Neural cell (in vitro differentiated cells): ENCODE results near the gene NRP2.

Experiments used
- EP300 ChIP-seq: fragments of 450-650 bp; conservative IDR thresholded peaks from 2 replicates; pipeline ENCODE4 v1.6.1; 2014; ENCODE audit warnings: antibody characterized with exemption, mild to moderate bottlenecking, moderate library complexity; ENCODE audit not compliant: poor library complexity, severe bottlenecking
- EZH2 ChIP-seq: fragments of 200-600, 300-800 bp; shearing (Covaris generic), sonication (generic); IDR thresholded peaks from 2 replicates; pipeline ENCODE4 v1.6.1; 2014; ENCODE audit warnings: antibody characterized with exemption, low read length, borderline replicate concordance, mild to moderate bottlenecking; ENCODE audit not compliant: insufficient read depth, poor library complexity, severe bottlenecking
- POLR2AphosphoS5 ChIP-seq: IDR thresholded peaks from 2 replicates; pipeline ENCODE4 v1.6.1; 2012
- TF ChIP-seq, protein P1 (sequence below): fragments of 450-650 bp; IDR thresholded peaks from 2 replicates; pipeline ENCODE4 v1.5.1; 2014; ENCODE audit warnings: antibody characterized with exemption, mild to moderate bottlenecking, moderate library complexity; ENCODE audit not compliant: poor library complexity, severe bottlenecking

DNA sequence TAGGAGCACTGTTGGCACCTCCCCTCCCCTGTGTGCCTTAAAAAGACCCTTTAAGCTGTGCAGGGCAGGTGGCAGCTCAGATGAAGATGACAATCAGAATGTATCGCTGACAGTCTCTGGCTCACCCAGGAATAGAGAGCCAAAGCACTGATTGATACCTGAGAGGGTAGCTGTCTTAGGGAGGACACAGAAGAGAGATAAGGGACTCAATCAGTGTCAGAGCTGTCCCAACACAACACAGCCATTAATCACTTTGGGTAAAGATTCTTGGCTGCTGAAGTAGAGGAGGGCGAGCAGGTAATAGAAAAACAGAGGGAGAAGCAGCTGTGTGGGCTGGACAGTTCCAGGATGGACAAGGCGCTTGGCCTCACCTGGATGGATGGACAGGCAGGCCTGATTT is 124.9 kb downstream of the NRP2 start:
- TF ChIP-seq EP300 (peak; percentile 85), POLR2AphosphoS5 (peak; percentile 64), EZH2 (no peak)
- TF ChIP-seq, protein P1, sequence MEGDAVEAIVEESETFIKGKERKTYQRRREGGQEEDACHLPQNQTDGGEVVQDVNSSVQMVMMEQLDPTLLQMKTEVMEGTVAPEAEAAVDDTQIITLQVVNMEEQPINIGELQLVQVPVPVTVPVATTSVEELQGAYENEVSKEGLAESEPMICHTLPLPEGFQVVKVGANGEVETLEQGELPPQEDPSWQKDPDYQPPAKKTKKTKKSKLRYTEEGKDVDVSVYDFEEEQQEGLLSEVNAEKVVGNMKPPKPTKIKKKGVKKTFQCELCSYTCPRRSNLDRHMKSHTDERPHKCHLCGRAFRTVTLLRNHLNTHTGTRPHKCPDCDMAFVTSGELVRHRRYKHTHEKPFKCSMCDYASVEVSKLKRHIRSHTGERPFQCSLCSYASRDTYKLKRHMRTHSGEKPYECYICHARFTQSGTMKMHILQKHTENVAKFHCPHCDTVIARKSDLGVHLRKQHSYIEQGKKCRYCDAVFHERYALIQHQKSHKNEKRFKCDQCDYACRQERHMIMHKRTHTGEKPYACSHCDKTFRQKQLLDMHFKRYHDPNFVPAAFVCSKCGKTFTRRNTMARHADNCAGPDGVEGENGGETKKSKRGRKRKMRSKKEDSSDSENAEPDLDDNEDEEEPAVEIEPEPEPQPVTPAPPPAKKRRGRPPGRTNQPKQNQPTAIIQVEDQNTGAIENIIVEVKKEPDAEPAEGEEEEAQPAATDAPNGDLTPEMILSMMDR, result no peak
